Measurements from ENCODE around the gene DNTT.
"Not testable (repeated sequence)": the region's sequence is repeated elsewhere in the genome, so short reads cannot be mapped to it uniquely, and the experiment has no call there.

The DNTT gene

GRCh38 chr10:96276831-96277230 is 27.4 kb upstream of the DNTT start:
- no peak for DNase-seq

GRCh38 chr10:96279191-96279641 is 25.0 kb upstream of the DNTT start:
- no peak for DNase-seq

GRCh38 chr10:96280859-96281258 is 23.4 kb upstream of the DNTT start:
- DNase-seq, result no peak

GRCh38 chr10:96281444-96282029 is 22.7 kb upstream of the DNTT start:
- no peak for DNase-seq

GRCh38 chr10:96283351-96283750 is 20.9 kb upstream of the DNTT start:
- no peak for DNase-seq

- DNase-seq, result no peak
Measured at GRCh38 chr10:96283756-96284155, 20.5 kb upstream of the DNTT start.

GRCh38 chr10:96285331-96285752 is 18.9 kb upstream of the DNTT start:
- no peak for DNase-seq

GRCh38 chr10:96287392-96288105 is 16.7 kb upstream of the DNTT start:
- DNase-seq, result no peak

- no peak for DNase-seq
Measured at GRCh38 chr10:96288151-96288621, 16.0 kb upstream of the DNTT start.

- DNase-seq, result no peak
Measured at GRCh38 chr10:96289218-96289910, 14.9 kb upstream of the DNTT start.

- no peak for DNase-seq
Measured at GRCh38 chr10:96290368-96291133, 13.7 kb upstream of the DNTT start.

- DNase-seq, result peak; percentile 29
Measured at GRCh38 chr10:96292971-96293920, 11.0 kb upstream of the DNTT start.

GRCh38 chr10:96295475-96295874 is 8.8 kb upstream of the DNTT start:
- DNase-seq, result no peak

- DNase-seq, result no peak
Measured at GRCh38 chr10:96297486-96297885, 6.7 kb upstream of the DNTT start.

GRCh38 chr10:96298362-96298761 is 5.9 kb upstream of the DNTT start:
- DNase-seq, result no peak

GRCh38 chr10:96299383-96299782 is 4.9 kb upstream of the DNTT start:
- no peak for DNase-seq

GRCh38 chr10:96301616-96302015 is 2.6 kb upstream of the DNTT start:
- no peak for DNase-seq

- DNase-seq, result no peak
Measured at GRCh38 chr10:96305019-96305418, 785 bp downstream of the DNTT start.

- no peak for DNase-seq
Measured at GRCh38 chr10:96306516-96306915, 2.3 kb downstream of the DNTT start.

- DNase-seq, result not testable (repeated sequence)
Measured at GRCh38 chr10:96308854-96309253, 4.6 kb downstream of the DNTT start.

GRCh38 chr10:96309628-96310320 is 5.5 kb downstream of the DNTT start:
- no peak for DNase-seq
